PC-9 (cell line): Measurements from ENCODE around the gene GID8.

Experiments
- CTCF ChIP-seq: fragments of 200-600 bp; sonication (generic); conservative IDR thresholded peaks from 2 replicates; pipeline ENCODE4 v1.6.1; 2017; ENCODE audit warnings: mixed run types, antibody characterized with exemption, mild to moderate bottlenecking, moderate library complexity
- EZH2 ChIP-seq: fragments of 200-600 bp; sonication (generic); IDR thresholded peaks from 2 replicates; pipeline ENCODE4 v1.8.0; 2017; ENCODE audit warnings: antibody characterized with exemption, low read depth

GRCh38 chr20:62947532-62948300 is 9.8 kb downstream of the GID8 start:
- TF ChIP-seq CTCF (no peak), EZH2 (no peak)
